GM21381 (cell line): ENCODE data around the gene DYDC2.
"Not testable (repeated sequence)": the region's sequence is repeated elsewhere in the genome, so short reads cannot be mapped to it uniquely, and the experiment has no call there.

Experiments used
- ATAC-seq: cut with Tn5 transposase; IDR thresholded peaks from one replicate; pipeline ENCODE4 v1.9.1; 2021; ENCODE audit warnings: mild to moderate bottlenecking, moderate library complexity; ENCODE audit not compliant: unreplicated experiment

The DYDC2 gene

DNA sequence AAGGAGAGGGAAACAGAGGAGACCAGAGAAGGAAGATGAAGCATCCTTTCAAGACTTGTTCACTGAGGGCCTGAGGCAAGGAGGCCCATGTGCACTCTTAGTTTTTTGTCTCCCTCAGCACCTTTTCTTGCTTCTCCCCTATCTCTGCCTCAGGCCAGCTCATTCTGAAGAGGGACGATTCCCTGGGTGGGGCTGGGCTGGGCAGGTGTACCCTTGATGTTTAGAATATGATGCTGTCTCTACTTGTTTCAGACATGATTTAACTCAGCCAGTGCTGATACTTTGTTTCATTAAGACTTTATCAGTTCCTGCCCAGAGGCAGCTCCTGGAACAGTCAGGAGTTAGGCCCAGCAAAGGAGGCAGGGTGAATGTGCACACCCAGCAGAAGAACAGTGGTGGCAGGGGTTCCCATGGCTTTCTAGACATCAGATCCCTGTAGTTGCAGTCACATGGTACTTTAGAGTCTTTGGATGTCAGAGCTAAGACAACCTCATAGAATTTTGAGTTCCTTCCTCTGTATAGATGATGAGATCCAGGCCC, 55.2 kb downstream of the DYDC2 start:
- ATAC-seq = no peak

DNA sequence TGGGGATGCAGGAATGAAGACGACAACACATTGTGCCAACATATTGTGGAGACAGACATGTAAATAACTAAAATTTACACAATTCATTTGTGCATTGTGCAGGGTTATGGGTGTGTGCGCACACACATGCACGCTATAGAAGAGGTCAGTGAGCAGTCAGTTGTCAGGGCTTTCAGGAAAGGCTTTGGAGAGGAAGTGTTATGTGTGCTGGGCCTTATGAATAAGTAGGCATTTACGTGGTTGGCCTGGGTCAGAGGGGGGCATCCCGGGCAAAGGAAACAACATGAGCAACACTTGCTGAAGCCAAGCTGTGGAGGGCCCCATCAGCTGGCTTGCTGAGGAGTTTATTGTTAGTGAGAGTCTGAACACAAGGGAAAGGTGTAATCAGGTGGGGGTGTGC, 55.9 kb downstream of the DYDC2 start:
- ATAC-seq = no peak

- ATAC-seq = no peak
Measured at GRCh38 chr10:80413271-80413996, 56.9 kb downstream of the DYDC2 start.

DNA sequence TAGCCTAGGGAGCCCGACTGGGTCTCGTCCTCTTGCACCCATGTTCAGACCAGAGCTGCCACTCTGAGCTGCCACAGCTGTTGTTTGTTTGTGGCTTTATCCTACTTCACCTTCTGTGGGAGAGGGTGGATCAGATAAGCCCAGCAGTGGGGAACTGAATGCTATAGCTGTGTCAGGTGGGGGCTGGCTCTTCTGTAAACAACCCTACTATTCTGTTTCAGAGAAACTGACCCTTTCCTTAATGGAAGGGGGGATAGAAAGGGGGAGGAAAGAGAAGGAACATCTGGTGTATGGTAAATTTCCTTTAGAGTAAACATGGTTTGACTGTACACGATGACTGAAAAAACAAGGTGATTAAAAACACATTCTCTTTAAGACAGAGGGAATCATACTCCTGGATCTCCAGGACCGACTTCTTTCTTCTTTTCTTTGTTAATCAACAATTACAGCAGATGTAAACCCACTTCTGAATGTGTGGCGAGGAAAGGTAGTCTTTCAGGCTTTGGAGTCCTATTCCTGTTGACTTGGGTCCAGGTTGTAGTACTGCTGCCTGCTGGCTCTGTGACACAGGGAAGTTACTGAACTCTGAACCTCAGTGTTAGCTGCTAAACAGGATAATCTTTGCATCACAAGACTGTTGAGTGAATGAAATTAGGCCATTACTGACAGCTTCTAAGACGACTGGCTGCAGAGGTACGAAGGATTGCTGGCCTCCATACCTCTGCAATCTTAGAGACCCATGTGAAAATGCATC, 57.7 kb downstream of the DYDC2 start:
- ATAC-seq = no peak

GRCh38 chr10:80415734-80416478, 59.3 kb downstream of the DYDC2 start:
- ATAC-seq = no peak

GRCh38 chr10:80416479-80417098, 60.0 kb downstream of the DYDC2 start:
- ATAC-seq = no peak

- not testable (repeated sequence) for ATAC-seq
Measured at GRCh38 chr10:80417256-80417655, 60.7 kb downstream of the DYDC2 start.
